GM12878 (cell line): ENCODE data around the gene WDR76. TPM values are rescaled to one million over a fixed set of nuclear protein-coding genes. Genes with fewer than 3 reads are reported as not detected.
A peak's percentile ranks its signal among the peaks of the same experiment; 100 is the strongest.

Source experiments
- ATAC-seq: fragments of 200-7000 bp; cut with Tn5 transposase; 3 replicates; pipeline ENCODE4 v1.9.1; 2020; ENCODE audit warnings: mild to moderate bottlenecking, moderate library complexity
- BruUV-seq: library from RNA; stranded (reverse); fragments of 400-500 nt; replicated peaks from 2 replicates; lab custom pipeline; 2021; lab: Mats Ljungman, UMichigan
- CTCF ChIA-PET: fragments of 300-600 bp; sonication (Branson Sonifier 250); formaldehyde crosslinking; extraction: SDS; loops from one replicate; lab custom pipeline; 2021; ENCODE audit warnings: inconsistent platforms; lab: Yijun Ruan, JAX
- POLR2A ChIA-PET: fragments of 350-600 bp; formaldehyde crosslinking; extraction: SDS; loops from one replicate; lab custom pipeline; 2021; ENCODE audit warnings: inconsistent platforms; lab: Charles Lee
- RAD21 ChIA-PET: fragments of 300-600 bp; sonication (Branson Sonifier 250); formaldehyde crosslinking; loops from one replicate; lab custom pipeline; 2023; ENCODE audit warnings: antibody characterized with exemption; ENCODE audit not compliant: unreplicated experiment; lab: Charles Lee
- SMC1A ChIA-PET: fragments of 300-600 bp; sonication (Branson Sonifier 250); formaldehyde crosslinking; loops from one replicate; lab custom pipeline; 2023; ENCODE audit not compliant: unreplicated experiment, uncharacterized antibody; lab: Charles Lee
- DNase-seq: peaks from one replicate; pipeline ENCODE4 v3.0.0-alpha.2; 2011; ENCODE audit warnings: low read depth, low spot score
- FAIRE-seq: peaks from 3 replicates; lab custom pipeline; 2011; peaks lifted over from hg19 to GRCh38; lab: Jason Lieb, UNC
- H2AFZ ChIP-seq: 2 replicates; pipeline ENCODE4 v1.6.0; 2011; ENCODE audit warnings: low read depth, low read length, control low read depth; ENCODE audit not compliant: control insufficient read depth
- H3K27ac ChIP-seq: 2 replicates; pipeline ENCODE4 v1.5.1; 2011; ENCODE audit warnings: control low read depth; ENCODE audit not compliant: control insufficient read depth, insufficient read depth
- H3K27me3 ChIP-seq, 2 experiments: replicated peaks in 1 of 2; 2 replicates each; pipeline versions ENCODE4 v1.6.0 to v1.6.1; 2011; ENCODE audit warnings: low read length in 1 of 2; ENCODE audit not compliant: control insufficient read depth in 2 of 2, insufficient read depth in 2 of 2
- H3K36me3 ChIP-seq, 2 experiments: 2 replicates each; pipeline ENCODE4 v1.5.1; 2011; ENCODE audit warnings: low read length in 1 of 2; ENCODE audit not compliant: control insufficient read depth in 2 of 2, insufficient read depth in 2 of 2
- H3K4me1 ChIP-seq: 2 replicates; pipeline ENCODE4 v1.6.1; 2011; ENCODE audit warnings: mild to moderate bottlenecking, low read length, moderate library complexity, mixed read lengths; ENCODE audit not compliant: control insufficient read depth, insufficient read depth
- H3K4me2 ChIP-seq: 2 replicates; pipeline ENCODE4 v1.6.0; 2011; ENCODE audit warnings: control low read depth; ENCODE audit not compliant: control insufficient read depth, insufficient read depth
- H3K4me3 ChIP-seq: fragments of 200-600 bp; sonication (generic); 2 replicates; pipeline ENCODE4 v1.5.1; 2016
- H3K79me2 ChIP-seq: 2 replicates; pipeline ENCODE4 v1.6.0; 2011; ENCODE audit warnings: low read length; ENCODE audit not compliant: control insufficient read depth, insufficient read depth
- H3K9ac ChIP-seq: 2 replicates; pipeline ENCODE4 v1.8.0; 2011; ENCODE audit warnings: low read length, control low read depth, mixed read lengths; ENCODE audit not compliant: control insufficient read depth, insufficient read depth
- H3K9me3 ChIP-seq: replicated peaks from 3 replicates; pipeline ENCODE4 v1.5.1; 2011; ENCODE audit warnings: mild to moderate bottlenecking, low read length; ENCODE audit not compliant: control insufficient read depth, insufficient read depth
- H4K20me1 ChIP-seq: 2 replicates; pipeline ENCODE4 v1.6.0; 2011; ENCODE audit not compliant: control insufficient read depth, insufficient read depth
- BACH1 ChIP-seq: fragments of 450-650 bp; IDR thresholded peaks from 2 replicates; pipeline ENCODE4 v1.6.1; 2017; ENCODE audit warnings: mild to moderate bottlenecking, borderline replicate concordance
- REST ChIP-seq: IDR thresholded peaks from 2 replicates; pipeline ENCODE4 v1.6.1; 2012; ENCODE audit warnings: mild to moderate bottlenecking, low read depth, low read length
- STAT3 ChIP-seq: IDR thresholded peaks from 2 replicates; pipeline ENCODE4 v1.6.1; 2011; ENCODE audit warnings: low read depth, low read length, improper control_type of control experiment
- WGBS: methylation state at CpG from one replicate; pipeline ENCODE4 v1.1.6; 2016; ENCODE audit warnings: low lambda C conversion rate; ENCODE audit not compliant: insufficient replicate concordance, insufficient coverage; ENCODE audit errors: missing lambda C conversion rate; 5-methylcytosine and 5-hydroxymethylcytosine counted together
- in situ Hi-C: fragments of 300-500 bp; cut with MboI; formaldehyde crosslinking; loops from 9 replicates; pipeline ENCODE4 v1.14.3; 2018; ENCODE audit warnings: mixed read lengths
- intact Hi-C: fragments of 100-400 bp; cut with micrococcal nuclease; formaldehyde crosslinking; loops from one replicate; pipeline ENCODE4 v1.14.2; 2022; ENCODE audit not compliant: unreplicated experiment
- polyA plus RNA-seq, 11 experiments: library from polyadenylated mRNA; depleted of rRNA in 4 of 11; unstranded in 6 of 11; stranded (reverse) in 5 of 11; fragments of >200 nt; fragmentation: Nextera tagmentation in 4 of 11; fragmentation: Illumina TruSeq in 1 of 11; extraction: Ambion mirVana in 4 of 11; extraction: Trizol in 1 of 11; gene quantifications; 1 replicate in 1 of 11; 2 replicates in 10 of 11; pipeline versions ENCODE4 v1.2.1 to v1.2.3, GENCODE V29; 2011 to 2016; ENCODE audit warnings: inconsistent platforms in 2 of 11, missing spikeins in 2 of 11, low read depth in 1 of 11
- total RNA-seq, 4 experiments: library from RNA; depleted of rRNA in 3 of 4; stranded (reverse); fragments of >200 nt in 3 of 4; fragmentation: Illumina TruSeq in 1 of 4; extraction: Trizol in 1 of 4; gene quantifications; 2 replicates each; pipeline versions ENCODE4 v1.2.1 to v1.2.3, GENCODE V29; 2013 to 2021

The WDR76 gene
- total and polyA plus RNA-seq, 10 of the 15 experiments (the other 5 are each of a cell fraction or from before 2014, with no cell fraction given) = 8.0 to 59.7 (median 34.5) TPM

- CTCF ChIA-PET = interaction anchor here (0.5 to 4.0 kb wide), 3 partner anchors 19 to 912 kb away, joined by 3 to 23 read pairs (median 6); partner anchors contain the start of gene ELL3
- Histone ChIP-seq H3K9ac (no peak overlapping the region), H3K4me2 (peak overlapping the region; percentile 99; the same call in 1 of the 2 replicates), H3K27ac (no peak overlapping the region), H4K20me1 (no peaks in the 10 kb centered on the region; the same call in none of the 2 replicates), H3K79me2 (peaks cover 34% of the 10 kb centered on the region), H3K36me3 (peaks cover 5 to 30% of the 10 kb centered on the region in 2 experiments), H3K27me3 (no peaks in the 10 kb centered on the region), H2AFZ (no peak overlapping the region), H3K4me3 (peak overlapping the region; percentile 96; the same call in 1 of the 2 replicates), H3K4me1 (peaks cover 25% of the 10 kb centered on the region), H3K9me3 (no peaks in the 10 kb centered on the region)
- POLR2A ChIA-PET = interaction anchor here (0.7 to 5.9 kb wide), 5 partner anchors 10 to 40 kb away, joined by 3 to 48 read pairs (median 3); partner anchors contain the start of gene MFAP1
- no TSS peak for BruUV-seq
- in situ Hi-C loops = loop anchor here (10.0 to 25.0 kb wide), 2 partner anchors 930 to 1532 kb away; partner anchors contain the start of genes GANC and TMEM87A
- WGBS = 90% methylated on average over 9 of the region's 9 CpGs
- ATAC-seq (no peak), DNase-seq (no peak), FAIRE-seq (no peak)
- RAD21 ChIA-PET = interaction anchor here (0.8 to 2.1 kb wide), 4 partner anchors 15 to 90 kb away, joined by 3 to 9 read pairs (median 4); partner anchors contain the start of gene ELL3
- intact Hi-C loops = loop anchor here (5.0 kb wide), 1 partner anchor 33 kb away; the partner anchor contains the start of gene WDR76
- SMC1A ChIA-PET = interaction anchor here (0.5 to 9.4 kb wide), 7 partner anchors 14 to 36 kb away, joined by 3 to 129 read pairs (median 3); partner anchors contain the start of genes ELL3 and MFAP1
- peak; percentile 53; the same call in 1 of the 2 replicates for TF ChIP-seq REST
- TF ChIP-seq STAT3 = no peak
- no peak for TF ChIP-seq BACH1
Observed at GRCh38 chr15:43794269-43795037, 32.3 kb upstream of the WDR76 start.
